ENCODE data around the gene OR5V1. TPM values are rescaled to one million over a fixed set of nuclear protein-coding genes. Genes with fewer than 3 reads are reported as not detected.
"Not testable (repeated sequence)": the region's sequence is repeated elsewhere in the genome, so short reads cannot be mapped to it uniquely, and the experiment has no call there.

The OR5V1 gene
- total RNA-seq, 2 donors from 2014 or later, result not detected

DNA sequence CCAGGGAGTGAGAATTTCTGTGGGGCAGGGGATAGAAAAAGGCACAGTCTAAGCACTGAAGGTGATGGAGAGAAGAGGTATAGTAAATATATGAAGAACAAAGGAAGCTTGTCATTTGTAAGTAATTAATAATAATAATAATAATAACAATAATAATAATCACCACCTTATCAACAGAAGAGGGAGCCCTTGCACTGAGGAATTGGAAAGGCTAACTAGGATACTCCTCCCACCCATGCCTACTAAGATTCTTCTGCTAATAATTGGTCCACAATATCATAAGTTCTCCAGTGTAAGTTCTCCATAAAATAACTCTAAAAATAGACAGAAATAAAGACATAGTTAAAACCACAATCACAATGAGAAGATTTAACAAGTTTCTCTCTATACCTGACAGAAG, 7.3 kb upstream of the OR5V1 start:
- no peak overlapping the region for H3K27ac ChIP-seq
- TF ChIP-seq, protein P1, sequence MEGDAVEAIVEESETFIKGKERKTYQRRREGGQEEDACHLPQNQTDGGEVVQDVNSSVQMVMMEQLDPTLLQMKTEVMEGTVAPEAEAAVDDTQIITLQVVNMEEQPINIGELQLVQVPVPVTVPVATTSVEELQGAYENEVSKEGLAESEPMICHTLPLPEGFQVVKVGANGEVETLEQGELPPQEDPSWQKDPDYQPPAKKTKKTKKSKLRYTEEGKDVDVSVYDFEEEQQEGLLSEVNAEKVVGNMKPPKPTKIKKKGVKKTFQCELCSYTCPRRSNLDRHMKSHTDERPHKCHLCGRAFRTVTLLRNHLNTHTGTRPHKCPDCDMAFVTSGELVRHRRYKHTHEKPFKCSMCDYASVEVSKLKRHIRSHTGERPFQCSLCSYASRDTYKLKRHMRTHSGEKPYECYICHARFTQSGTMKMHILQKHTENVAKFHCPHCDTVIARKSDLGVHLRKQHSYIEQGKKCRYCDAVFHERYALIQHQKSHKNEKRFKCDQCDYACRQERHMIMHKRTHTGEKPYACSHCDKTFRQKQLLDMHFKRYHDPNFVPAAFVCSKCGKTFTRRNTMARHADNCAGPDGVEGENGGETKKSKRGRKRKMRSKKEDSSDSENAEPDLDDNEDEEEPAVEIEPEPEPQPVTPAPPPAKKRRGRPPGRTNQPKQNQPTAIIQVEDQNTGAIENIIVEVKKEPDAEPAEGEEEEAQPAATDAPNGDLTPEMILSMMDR (IDR thresholded peaks at IDR 0.05), result no peak
- no peaks in the 10 kb centered on the region for H3K27me3 ChIP-seq

DNA sequence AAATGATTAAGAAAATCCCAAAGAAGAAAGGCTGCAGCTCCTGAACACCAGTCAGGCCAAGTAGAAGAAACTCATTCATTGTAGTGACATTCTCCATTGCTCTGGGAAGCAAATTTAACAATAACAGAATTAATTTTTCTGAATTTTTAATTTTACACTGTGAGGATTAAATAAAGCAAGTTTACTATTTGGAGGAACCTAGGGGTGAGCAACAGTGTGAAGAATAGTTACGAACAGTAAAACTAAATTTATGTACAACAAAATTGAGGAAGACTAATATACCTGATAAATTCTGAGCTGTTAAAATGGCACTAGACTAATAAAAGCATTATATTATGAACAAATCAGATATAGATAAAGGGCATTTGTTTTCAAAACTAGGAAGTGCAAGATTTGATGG, 6.5 kb upstream of the OR5V1 start, which contains the start of gene OR12D3:
Gene OR12D3 (minus strand): TSS at position 101 of the 400 bp plus-strand sequence. CDS start 4 bp downstream, at position 97.
- no peaks in the 10 kb centered on the region for H3K4me1 ChIP-seq
- no peak within 1 kb of the TSS for H3K27ac ChIP-seq
- peaks cover 0 to 3% of the 10 kb centered on the region in 2 donors for H3K9me3 ChIP-seq
- no peak for DNase-seq (ENCODE audit: low spot score)
- TF ChIP-seq, protein P1 (IDR thresholded peaks at IDR 0.05), result no peak
- no peak within 1 kb of the TSS for H3K4me3 ChIP-seq
- no peaks in the 10 kb centered on the region for H3K36me3 ChIP-seq
- H3K27me3 ChIP-seq, result no peaks in the 10 kb centered on the region

More for the DNA sequence above, 7.3 kb upstream of the OR5V1 start:
- DNase-seq (ENCODE audit: low spot score), result no peak
- Histone ChIP-seq H3K4me3 (no peak overlapping the region), H3K4me1 (no peaks in the 10 kb centered on the region), H3K9me3 (peaks cover 0 to 3% of the 10 kb centered on the region in 2 donors), H3K36me3 (no peaks in the 10 kb centered on the region)

DNA sequence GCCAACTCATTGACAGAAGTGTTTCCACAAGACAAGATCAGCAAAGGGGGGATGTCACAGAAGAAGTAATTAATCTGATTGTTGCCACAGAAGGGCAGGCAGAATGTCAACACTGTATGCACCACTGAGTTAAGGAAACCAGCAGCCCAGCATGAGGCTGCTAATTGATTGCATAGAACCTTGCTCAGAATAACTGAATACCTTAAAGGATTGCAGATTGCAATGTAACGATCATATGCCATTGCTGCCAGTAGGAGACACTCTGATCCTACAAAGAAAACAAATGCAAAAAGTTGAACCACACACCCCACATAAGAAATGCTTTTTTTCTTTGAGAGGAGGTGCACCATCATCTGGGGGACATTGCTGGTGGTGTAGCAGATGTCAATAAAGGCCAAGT, 13.1 kb downstream of the OR5V1 start:
- Histone ChIP-seq H3K9me3 (peaks cover 0 to 4% of the 10 kb centered on the region in 2 donors), H3K36me3 (no peaks in the 10 kb centered on the region), H3K4me1 (no peaks in the 10 kb centered on the region), H3K4me3 (no peak overlapping the region), H3K27ac (no peak overlapping the region), H3K27me3 (no peaks in the 10 kb centered on the region)
- no peak for DNase-seq (ENCODE audit: low spot score)
- TF ChIP-seq, protein P1 (IDR thresholded peaks at IDR 0.05), result no peak

DNA sequence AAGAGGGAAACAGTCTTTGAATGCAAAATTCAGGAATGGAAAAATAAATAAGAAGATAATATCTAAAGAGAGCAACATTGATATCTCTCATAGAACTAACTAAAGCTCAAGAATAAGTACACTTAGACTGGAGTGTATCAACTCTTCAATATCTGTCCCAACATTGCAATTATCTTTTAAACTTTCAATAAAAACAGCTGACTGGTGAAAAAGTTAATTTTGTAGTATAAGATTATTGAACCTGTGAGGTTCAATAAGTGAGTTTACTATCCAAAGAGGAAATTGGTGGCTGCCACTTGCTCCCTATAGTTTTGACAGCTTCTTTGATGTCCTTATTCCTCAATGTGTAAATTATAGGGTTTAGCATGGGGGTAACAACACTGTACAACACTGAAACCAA, 13.7 kb downstream of the OR5V1 start:
- TF ChIP-seq, protein P1 (IDR thresholded peaks at IDR 0.05), result no peak
- no peaks in the 10 kb centered on the region for H3K36me3 ChIP-seq

DNA sequence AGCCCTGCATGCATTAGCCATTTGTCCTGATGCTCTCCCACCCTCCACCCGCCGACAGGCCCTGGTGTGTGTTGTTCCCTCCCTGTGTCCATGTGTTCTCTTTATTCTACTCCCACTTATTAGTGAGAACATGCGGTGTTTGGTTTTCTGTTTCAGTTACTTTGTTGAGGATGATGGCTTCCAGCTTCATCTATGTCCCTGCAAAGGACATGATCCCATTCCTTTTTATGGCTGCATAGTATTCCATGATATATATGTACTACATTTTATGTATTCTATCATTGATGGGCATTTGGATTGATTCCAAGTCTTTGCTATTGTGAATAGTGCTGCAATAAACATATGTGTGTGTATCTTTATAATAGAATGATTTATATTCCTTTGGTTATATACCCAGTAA, 19.3 kb downstream of the OR5V1 start:
- H3K36me3 ChIP-seq; DNase-seq (ENCODE audit: low spot score); H3K27me3 ChIP-seq: not testable (repeated sequence)

More for the DNA sequence above, 13.7 kb downstream of the OR5V1 start:
- Histone ChIP-seq H3K27ac (no peak overlapping the region), H3K4me1 (no peaks in the 10 kb centered on the region), H3K27me3 (no peaks in the 10 kb centered on the region), H3K9me3 (peaks cover 0 to 10% of the 10 kb centered on the region in 2 donors), H3K4me3 (no peak overlapping the region)
- no peak for DNase-seq (ENCODE audit: low spot score)

DNA sequence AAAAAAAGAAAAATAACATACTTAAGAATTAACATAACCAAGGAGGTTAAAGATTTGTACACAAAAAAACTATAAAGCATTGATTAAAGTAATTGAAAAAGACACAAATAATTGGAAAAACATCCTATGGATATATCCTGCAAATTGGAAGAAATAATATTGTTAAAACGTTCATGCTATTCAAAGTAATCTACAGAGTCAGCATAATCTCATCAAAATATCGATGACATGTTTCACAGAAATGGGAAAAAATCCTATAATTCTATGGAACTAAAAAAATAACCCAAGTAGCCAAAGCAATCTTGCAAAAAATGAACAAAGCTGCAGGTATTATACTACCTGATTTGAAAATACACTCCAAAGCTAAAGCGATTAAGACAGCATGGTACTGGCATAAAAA, 23.3 kb downstream of the OR5V1 start:
- TF ChIP-seq, protein P1 (IDR thresholded peaks at IDR 0.05), result no peak
- peaks cover 0 to 7% of the 10 kb centered on the region in 2 donors for H3K9me3 ChIP-seq
- no peak overlapping the region for H3K27ac ChIP-seq
- H3K36me3 ChIP-seq, result no peaks in the 10 kb centered on the region
- DNase-seq (ENCODE audit: low spot score), result no peak
- no peak overlapping the region for H3K4me3 ChIP-seq
- H3K4me1 ChIP-seq, result no peaks in the 10 kb centered on the region
- no peaks in the 10 kb centered on the region for H3K27me3 ChIP-seq

More for the DNA sequence above, 19.3 kb downstream of the OR5V1 start:
- H3K9me3 ChIP-seq, result peaks cover 0 to 12% of the 10 kb centered on the region in 2 donors
- H3K4me1 ChIP-seq, H3K4me3 ChIP-seq, H3K27ac ChIP-seq: not testable (repeated sequence)
